Left ventricle myocardium superior (tissue), 1 donor: ENCODE results near the gene ADGRF5. TPM values are rescaled to one million over a fixed set of nuclear protein-coding genes. Genes with fewer than 3 reads are reported as not detected.
A peak's percentile ranks its signal among the peaks of the same experiment; 100 is the strongest.
"Not testable (repeated sequence)": the region's sequence is repeated elsewhere in the genome, so short reads cannot be mapped to it uniquely, and the experiment has no call there.

ENCODE experiments used
- ATAC-seq: fragments of 200-7000 bp; cut with Tn5 transposase; one replicate; pipeline ENCODE4 v1.9.1; 2020; ENCODE audit warnings: mild to moderate bottlenecking, moderate library complexity
- DNase-seq: peaks from one replicate; pipeline ENCODE4 v3.0.0-alpha.2; 2020
- intact Hi-C: fragments of 100-400 bp; cut with micrococcal nuclease; formaldehyde crosslinking; loops from one replicate; pipeline ENCODE4 v1.11.0; 2022
- total RNA-seq: library from RNA; stranded (reverse); fragmentation: NEBNext Ultra II Directional; extraction: Animal tissue kit (Norgen Biotek cat#: 25700); gene quantifications from one replicate; pipeline ENCODE4 v1.2.1, GENCODE V29; 2021
- donor health status: DM: no; HTN: yes; CAD: no; lungs with severe emphysema.

ADGRF5 gene
- total RNA-seq, 1 donor from 2014 or later: 45.9 TPM

DNA sequence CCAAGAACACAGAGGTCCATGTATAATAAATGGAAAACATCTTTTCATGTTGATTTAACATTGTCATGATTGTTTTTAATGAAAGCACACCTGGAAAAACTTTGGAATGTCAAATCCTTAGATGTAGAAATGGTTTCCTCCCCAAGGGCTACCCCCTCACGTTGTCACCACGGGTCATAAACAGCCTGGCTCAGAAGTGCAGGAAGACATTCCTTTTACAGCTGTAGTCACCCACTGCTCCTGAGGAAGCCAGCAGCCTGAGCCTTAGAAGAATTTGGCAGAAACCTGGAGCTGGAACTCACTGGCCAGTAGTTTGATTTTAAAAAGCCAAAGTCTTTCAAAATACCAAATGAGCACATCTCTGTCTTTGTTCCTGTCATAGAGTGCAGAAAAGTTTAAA, 23.7 kb downstream of the ADGRF5 start:
- ATAC-seq: no peak
- intact Hi-C loops: no loop called here
- DNase-seq: no peak

DNA sequence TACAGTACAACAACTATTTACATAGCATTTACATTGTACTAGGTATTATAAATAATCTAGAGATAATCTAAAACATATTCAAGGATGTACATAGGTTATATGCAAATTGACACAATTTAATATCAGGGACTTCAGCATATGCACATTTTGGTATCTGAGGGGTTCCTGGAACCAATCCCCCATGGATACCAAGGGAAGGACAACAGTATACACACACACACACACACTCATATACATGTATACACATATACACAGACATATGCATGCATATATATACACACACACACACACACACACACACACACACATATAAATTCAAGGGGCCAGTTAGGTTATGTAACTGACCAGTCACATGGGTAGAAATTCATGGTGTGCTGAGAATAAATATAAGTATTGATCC, 24.9 kb downstream of the ADGRF5 start:
- intact Hi-C loops: no loop called here
- no peak for DNase-seq

DNA sequence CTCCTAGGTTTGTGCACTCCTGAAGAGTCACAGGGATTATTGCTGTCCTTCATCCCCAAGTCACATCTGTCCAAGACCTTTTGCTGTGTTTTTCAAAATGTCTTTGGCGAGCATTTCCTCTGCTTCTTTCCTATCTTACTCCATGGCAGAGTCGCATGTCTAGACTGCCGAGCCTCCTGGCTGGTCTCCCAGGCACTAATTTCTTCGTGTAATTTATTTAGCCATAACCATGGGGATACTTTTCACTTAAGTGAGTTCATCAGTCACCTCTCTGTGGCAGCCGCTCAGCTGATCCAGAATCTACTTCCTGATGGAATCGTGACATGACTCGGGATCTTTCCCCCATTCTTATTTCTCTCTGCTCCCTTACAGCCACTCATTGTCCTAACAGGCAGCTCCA, 25.8 kb downstream of the ADGRF5 start:
- DNase-seq (no peak), ATAC-seq (no peak)
- intact Hi-C loops: no loop called here

More for the DNA sequence above, 24.9 kb downstream of the ADGRF5 start:
- ATAC-seq: no peak

DNA sequence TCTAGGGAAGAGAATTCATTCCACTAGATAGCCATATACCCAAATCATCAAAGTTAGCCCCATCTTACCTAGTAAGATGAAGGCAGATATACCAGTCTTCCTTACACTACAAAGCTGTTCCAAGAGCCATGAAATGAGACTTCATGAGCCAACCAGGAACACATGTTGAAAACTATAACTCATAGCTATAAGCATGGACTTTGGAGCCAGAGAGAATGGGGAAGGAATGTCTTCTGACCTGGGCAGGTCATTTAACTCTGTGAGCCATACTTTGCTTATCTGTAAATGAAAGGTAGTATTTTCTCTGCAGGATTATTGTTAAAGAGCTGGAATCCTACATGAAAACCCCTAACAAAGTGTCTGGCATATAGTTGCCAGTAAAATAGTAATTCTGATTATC, 27.3 kb downstream of the ADGRF5 start:
- intact Hi-C loops: no loop called here
- ATAC-seq (no peak), DNase-seq (no peak)

DNA sequence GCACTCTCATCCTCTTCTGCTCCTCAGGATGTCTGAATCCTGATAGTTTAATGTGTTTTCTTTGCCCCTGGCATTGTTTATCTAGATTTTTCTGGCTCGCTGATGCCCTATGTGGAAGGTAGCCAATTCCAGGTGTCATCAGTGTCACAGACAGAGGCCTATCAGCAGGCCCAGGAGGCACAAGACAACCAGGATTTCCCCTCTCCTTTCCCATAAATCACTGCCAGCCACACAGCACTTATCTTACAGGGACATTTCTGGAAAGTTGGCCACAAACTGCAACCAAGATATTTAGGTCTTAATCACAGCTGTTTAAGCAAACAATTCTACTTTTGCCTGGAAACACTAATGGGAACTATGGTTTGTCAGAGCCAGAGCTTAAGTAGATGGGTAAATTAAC, 28.1 kb downstream of the ADGRF5 start:
- ATAC-seq: no peak
- no peak for DNase-seq
- intact Hi-C loops: no loop called here

DNA sequence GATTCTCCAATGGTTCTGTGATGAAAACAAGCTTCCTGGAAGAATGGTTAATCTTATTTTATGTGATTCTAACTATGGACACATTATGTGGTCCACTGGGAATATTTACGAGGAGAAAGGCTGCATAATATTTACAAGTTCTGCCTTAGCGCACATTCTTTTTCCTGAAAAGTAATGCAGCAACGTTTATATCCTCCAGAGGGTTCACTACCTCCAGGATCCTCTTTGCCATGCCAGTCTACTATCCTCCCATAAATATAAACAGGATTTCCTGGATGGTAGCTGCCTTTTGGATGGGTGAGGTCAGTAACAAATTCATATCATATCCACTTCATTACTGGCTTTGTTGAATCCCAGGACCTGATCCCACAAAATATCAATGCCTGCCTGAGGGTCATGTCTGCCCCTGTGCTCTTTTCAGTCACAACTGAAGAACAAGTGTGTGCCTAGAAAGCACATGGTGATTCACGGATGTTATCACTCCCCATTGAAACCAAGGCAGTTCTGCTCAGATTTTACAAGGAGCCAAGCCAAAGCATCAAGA, 30.4 kb downstream of the ADGRF5 start:
- ATAC-seq (no peak), DNase-seq (no peak)
- intact Hi-C loops: no loop called here

DNA sequence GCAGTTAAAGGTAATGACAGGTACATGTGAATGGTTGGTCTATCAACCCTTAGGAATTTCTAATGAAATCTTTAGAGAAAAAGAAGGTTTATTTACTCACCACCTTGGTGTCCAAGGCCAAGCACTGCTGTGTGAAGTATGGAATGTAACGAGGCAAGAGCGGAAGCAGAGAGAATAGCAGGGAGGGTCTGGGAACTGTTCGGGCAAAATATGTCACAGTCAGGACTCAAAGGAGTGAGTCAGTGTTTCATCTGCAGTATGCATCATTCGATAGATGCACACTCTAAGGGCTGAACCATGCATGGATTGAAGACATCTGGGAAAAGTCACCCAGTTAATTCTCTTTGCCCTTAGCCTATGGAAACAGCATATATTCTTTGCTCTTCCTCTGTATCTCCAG, 33.2 kb downstream of the ADGRF5 start:
- intact Hi-C loops: no loop called here
- no peak for ATAC-seq

DNA sequence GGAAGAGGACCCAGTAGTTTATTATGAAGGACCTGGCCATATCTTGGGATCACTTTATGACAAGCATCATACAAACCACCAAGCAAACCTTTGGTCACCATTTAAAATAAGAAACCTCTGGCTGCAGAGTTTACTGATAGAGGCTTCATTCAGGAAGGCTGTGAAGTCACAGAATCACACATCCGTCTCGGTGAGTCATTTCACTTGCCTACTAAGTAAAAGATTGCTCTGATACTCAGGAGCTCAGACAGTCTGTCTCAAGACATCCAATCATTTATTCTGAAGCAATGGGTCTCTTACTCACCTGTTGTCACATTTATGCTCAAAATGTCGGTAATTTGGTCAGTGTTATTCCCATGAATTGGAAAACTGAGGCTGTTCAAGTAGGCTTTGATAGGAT, 33.7 kb downstream of the ADGRF5 start:
- intact Hi-C loops: no loop called here
- DNase-seq (no peak), ATAC-seq (no peak)

More for the DNA sequence above, 33.2 kb downstream of the ADGRF5 start:
- no peak for DNase-seq

DNA sequence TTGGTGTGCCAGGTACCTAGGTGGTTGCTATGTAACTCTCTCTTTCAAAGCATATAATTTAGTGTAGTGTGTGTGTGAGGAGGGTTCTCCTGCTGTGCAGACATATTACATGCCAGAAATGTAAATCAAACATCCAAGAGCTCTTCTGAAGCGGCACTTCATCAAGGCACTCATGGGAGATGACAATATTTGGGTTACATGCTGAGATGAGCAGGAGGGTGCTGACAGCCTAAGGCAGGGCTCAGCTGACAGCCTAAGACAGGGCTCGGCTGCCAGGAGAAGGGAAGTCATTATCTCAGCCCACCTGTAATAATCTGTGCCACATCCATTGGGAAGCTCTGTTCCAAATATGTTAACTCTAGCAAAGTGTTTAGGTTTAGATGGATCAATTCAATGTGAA, 39.1 kb downstream of the ADGRF5 start:
- intact Hi-C loops: no loop called here
- ATAC-seq (no peak), DNase-seq (no peak)

DNA sequence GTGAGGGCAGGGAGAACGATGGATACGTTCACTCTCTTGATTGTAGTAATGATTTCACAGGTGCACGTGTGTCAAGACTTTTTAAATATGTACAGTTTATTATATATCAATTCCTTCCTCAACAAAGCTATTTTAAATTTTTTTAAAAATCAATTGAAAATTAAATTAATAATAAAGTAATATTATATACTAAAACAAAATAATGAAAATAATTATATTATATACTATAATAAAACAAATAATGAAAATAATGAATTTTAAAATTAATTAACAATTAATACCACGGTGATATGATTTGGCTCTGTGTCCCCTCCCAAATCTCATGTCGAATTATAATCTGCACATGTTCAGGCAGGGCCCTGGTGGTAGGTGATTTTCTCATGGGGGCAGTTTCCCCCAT, 42.7 kb downstream of the ADGRF5 start:
- intact Hi-C loops: no loop called here
- DNase-seq: no peak
- no peak for ATAC-seq

DNA sequence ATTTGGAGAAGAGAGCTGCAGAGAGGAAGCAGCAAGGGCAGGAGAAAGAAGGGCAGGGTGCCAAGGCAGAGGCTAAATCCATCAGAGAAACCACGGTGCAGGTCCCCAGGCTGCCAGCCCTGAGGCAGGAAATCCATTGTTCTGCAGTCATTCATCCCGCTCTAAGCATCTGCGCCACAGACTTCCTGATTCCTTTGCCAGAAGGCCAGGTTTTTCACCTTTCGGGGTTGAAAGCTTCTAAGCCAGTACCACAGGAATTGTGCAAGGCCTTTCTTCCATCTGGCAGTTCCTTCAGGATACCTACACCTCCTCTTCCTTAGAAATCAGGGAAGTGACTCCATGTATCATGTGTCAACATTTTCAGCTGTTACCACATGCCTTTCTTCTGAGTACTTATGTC, 45.6 kb downstream of the ADGRF5 start:
- no peak for DNase-seq
- peak; percentile 13 for ATAC-seq
- intact Hi-C loops: no loop called here

DNA sequence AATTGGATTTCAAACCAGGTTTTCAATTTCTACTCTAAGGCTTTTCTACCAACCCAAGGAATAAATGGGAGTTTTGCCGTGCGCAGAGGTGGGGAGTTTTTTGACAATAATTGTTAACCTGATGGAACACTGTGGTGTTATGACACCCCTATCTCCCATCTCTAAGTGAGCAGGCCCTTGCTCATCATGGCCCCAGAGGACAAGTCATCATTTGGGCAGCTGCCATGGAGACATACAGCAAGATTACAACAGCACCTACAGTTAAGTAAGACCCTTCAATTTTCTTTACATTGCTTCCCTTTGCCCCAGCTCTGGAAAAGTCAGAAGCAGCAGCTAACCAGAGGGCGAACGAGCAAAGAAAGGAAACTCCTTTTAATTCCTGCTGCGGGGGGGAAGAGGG, 54.3 kb downstream of the ADGRF5 start:
- no peak for ATAC-seq
- DNase-seq: no peak
- intact Hi-C loops: no loop called here

DNA sequence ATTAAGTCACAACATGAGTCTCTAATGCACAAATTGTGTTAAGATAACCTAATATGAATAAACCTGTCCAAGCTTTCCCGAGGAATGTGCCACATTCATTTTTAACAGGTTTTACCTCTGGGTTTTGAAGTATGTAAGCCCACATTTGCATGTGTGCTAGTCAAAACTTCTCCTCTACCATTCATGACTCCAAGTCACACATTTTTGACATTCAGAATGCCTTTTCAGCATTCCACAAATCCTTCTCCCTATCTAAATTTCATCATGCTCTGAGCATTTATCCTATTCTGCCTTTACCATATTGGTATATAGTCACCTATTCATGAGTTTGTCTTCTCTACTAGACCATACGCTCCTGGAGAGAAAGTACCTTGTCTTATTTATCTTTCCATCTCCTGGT, 56.5 kb downstream of the ADGRF5 start:
- ATAC-seq (no peak), DNase-seq (no peak)
- intact Hi-C loops: no loop called here

DNA sequence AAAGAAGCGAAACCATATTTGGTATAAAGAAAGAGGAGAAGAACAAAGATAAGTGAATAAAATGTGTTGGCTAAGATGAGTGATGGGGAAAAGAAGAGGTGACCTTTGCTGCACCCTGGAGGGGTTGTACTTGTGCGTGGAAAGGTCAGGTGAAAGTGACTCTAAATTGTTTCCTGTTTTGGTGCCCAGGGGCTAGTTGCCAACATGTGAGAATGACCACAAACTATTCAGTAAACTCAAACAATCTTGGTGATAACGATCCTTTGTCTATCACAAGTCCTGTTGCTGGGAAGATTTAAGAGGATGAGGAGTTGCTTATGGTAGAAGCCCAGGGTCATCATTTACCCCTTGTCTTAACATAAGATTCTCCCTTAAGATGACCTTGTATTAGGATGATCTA, 57.9 kb downstream of the ADGRF5 start:
- ATAC-seq (no peak), DNase-seq (no peak)
- intact Hi-C loops: no loop called here

DNA sequence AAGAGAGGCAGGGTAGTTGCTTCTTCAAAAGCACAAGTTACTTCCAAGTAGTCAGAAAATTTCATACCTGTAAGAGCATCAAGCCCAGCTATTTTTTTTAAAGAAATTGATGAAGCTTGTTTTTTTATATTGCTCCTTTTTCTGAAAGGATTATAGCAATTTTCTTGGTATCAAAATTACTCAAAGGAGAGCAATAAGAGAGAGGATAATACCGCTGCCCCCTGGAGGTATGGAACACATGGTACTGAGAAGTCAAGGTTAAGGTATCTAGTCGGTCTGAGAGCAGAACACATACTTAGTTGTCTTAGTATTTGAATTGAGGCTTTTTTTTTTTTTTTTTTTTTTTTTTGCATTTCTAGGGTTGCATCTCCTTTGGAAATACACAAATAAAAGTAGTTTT, 59.4 kb downstream of the ADGRF5 start:
- ATAC-seq (no peak), DNase-seq (no peak)
- intact Hi-C loops: no loop called here

DNA sequence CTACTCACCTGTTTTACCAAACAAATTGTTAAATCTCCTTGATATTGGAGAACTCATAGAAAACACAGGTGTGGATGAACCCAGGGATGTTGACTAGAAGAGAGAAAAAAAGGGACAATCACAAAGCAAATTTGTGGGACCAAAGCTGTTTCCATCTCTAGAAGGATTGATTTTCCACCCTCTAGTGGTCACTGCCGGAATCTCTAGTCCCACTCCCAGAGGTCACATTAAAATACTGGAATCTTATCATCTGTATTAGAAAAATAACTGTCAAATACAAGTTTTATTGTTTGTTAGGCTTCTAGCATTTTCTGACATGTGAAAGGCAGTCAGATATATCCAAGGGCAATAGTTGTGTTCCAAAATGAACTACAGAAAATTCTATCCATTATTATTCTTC, 65.8 kb downstream of the ADGRF5 start:
- DNase-seq, intact Hi-C loops, ATAC-seq: not testable (repeated sequence)

DNA sequence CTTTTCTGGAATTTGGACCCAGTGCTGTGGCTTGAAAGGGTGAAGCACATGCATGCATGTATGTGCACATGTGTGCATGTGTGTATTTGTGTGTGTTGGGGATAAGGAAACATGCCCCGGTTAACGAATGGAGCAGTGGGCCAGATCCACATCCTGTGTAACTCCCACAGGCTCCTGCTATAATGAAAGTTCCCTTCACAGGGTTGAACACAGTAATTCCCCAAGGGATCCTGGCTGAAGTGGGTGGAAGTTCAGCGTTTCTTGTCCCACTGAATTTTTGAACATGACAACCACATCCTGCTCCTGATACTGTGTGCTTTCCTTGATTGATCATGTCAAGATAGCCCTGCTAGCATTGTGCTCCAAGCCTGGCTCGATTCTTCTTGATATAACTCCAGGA, 70.2 kb downstream of the ADGRF5 start:
- intact Hi-C loops, DNase-seq: not testable (repeated sequence)
- peak; percentile 37 for ATAC-seq

DNA sequence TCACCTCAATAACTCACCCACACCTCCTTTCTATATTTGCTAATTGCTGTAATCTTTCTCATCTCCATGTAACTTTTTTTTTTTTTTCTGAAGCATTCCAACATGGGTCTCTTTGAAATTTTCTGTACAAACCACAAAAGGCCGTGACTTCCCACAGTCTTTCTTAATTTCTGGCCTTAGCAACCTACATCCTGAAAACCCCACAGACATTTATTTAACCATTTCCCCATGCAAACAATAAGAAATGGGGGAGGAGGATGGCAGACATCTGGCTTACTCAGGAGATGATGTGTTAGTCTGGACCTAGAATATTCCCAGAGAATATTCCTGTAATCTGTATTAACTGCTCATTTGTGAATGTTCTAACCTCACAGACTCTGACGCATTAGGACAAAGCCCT, 70.9 kb downstream of the ADGRF5 start:
- intact Hi-C loops: no loop called here
- no peak for ATAC-seq

DNA sequence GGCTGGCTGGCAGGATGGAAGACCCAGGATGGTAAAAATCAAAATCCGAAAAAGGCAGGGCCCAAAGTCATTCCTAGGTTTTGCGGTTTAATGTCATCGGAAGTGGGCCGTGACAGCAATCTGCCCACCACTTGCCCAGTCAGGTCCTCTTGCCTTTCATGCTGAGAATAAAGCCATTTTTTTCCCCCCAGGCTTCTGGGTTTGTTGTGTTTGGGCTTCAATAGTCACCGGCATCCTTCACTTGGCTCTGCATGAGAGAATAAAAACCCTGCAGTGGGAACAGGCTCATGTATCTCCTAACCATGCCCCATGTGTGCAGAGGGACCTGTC, 72.4 kb downstream of the ADGRF5 start:
- ATAC-seq (no peak), DNase-seq (no peak)
- intact Hi-C loops: loop anchor here (5.0 kb wide), 2 partner anchors 143 to 198 kb away; no protein-coding TSS in a partner anchor

More for the DNA sequence above, 70.9 kb downstream of the ADGRF5 start:
- DNase-seq: no peak

DNA sequence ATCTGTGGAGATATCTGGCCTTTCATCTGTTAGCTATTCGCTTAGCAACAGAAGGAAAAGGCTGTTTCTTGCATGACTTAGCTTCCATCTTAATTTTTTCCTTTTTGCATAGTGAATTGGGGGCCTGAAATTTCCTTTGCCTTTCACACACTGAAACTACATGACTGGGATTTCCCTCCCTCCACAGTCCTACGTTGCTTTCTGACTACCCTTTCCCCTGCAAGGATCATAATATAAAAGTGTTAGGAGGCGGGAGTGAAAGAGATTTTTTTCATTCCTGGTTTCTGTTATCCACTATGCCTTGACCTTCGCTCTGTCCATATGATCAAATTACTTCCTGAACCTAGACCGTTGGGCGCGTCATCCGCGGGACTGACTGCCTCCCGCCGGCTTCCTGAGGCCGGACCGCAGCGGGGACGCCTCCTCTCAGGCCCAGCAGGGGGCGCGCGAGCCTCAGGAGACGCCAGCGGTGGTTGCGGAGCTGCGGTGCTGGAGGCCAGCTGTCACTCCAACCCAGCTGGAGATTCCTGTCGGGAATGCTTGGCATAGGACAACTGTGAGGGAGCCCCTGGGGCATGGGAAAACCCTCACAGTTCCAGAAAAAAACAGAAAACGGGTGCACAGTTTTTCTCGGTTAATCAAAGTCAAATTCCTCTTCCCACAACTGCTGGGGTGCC, 72.9 kb downstream of the ADGRF5 start:
- intact Hi-C loops: loop anchor here (5.0 kb wide), 2 partner anchors 143 to 198 kb away; no protein-coding TSS in a partner anchor
- DNase-seq: peak; percentile 94
- ATAC-seq: peak; percentile 98

DNA sequence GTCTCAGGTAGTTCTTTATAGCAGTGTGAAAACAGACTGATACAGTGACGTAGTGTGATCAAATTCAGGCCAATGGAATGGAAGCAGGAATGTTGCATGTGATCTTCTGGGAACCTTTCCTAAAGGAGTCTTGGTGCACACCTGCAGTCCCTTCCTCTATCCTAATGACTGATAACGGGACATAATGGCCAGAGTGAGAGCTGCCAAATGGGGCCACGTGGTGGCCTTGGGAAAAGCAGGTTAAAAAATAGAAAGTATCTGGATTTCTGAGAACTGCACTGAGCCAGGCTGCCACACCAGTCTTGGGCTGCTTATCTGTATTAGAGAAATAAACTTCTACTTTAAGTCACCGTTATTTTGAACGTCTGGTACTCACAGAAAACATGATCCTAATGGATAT, 76.6 kb downstream of the ADGRF5 start:
- no peak for DNase-seq
- intact Hi-C loops: loop anchor here (5.0 kb wide), 2 partner anchors 147 to 202 kb away; no protein-coding TSS in a partner anchor
- ATAC-seq: no peak
